NCI-H774 (cell line): ENCODE results near the gene LYAR.
A peak's percentile ranks its signal among the peaks of the same experiment; 100 is the strongest.
"Not testable (repeated sequence)": the region's sequence is repeated elsewhere in the genome, so short reads cannot be mapped to it uniquely, and the experiment has no call there.

Experiments
- DNase-seq: peaks from one replicate; lab custom pipeline; 2025; lab: John Stamatoyannopoulos, UW

The LYAR gene

DNA sequence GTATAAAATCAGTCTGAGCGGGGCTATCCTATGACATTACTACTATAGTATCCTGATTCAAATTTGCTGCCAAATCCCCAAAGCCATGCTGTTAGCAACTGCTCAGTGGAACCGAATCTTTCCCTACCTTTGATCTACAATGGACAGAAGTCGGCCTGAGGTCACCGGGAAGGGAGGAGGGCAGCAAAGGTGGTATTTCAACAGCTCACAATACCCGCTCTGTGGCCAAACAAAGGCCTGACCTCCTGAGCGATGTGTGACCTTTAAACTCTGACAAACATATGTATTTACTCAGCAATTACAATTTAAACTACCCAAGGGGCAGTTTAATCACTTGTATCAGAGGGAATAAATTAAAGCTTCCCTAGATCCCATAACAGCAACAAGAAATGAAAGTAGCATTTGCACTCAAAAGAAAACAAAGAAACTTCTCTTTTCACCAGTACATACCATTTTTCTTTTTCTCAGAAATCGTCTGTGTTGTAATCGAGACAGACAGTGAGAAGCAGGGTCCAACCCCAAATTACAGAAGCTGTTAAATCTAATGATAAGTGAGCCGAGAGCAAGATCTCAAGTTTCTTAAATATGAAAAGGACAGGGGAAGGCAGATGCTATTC lies 30.4 kb downstream of the LYAR start:
- DNase-seq: no peak

DNA sequence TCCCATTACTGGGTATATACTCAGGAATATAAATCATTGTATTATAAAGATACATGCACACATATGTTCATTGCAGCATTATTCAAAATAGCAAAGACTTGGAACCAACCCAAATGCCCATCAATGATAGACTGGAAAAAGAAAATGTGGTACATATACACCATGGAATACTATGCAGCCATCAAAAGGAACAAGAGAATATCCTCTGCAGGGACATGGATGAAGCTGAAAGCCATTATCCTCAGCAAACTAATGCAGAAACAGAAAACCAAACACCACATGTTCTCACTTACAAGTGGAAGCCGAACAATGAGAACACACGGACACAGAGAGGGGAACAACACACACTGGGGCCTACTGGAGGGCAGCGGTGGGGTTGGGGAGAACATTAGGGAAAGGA lies 32.2 kb downstream of the LYAR start:
- not testable (repeated sequence) for DNase-seq

DNA sequence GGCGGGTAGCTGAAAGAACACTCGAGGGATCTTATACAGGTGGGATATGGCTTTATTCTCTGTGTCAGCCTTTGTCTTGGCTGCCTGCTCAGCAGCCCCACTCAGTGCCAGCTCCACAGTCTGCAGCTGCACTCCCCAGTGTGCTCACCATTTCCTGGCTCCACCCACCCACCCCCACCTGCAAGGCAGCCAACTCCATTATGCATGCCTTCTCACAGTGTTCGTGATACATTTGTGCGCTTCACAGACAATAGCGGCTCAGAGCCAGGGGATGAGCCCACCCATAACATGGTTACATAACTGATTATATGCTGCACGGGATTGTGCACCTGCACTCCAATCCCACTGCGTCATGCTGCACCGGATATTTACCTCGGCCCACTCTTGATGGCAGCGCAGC lies 33.2 kb downstream of the LYAR start:
- DNase-seq: no peak

DNA sequence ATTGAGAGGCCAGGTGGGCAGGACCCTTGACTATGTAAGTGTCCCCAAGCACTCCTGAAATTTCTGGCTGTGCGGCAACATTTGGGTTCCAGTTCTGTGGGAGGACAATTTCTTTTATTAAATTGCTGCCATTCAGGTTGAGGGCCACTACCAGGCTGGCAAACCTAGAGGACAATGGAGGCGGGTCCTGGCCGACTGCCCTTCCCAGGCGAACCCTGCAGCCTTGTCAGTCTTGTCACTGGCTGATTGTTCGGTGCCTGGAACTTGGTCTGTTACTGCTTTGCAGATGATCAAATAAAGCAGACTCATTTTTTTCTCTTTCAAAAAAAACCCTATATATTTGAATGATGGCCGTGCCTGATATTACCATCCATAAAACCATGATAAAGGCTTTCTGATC lies 35.3 kb downstream of the LYAR start:
- no peak for DNase-seq

DNA sequence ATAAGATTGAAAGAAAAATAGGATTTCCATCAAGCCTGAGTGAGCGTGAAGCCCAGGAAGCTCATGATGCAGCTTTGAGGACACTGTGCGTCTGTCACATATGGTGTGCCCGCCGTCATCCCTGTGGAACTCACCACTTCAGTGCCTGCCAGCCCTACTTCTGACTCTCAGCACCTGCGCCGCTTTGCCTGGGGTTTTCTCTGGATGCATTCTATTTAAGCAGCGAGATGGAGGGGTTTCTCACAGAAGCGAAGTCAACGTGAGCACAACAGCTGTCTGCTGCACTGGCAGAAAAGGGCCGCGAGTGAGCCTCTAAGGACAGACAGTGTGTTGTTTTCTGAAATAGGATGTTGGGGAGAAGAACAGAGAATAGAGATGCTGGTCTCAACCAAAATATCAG lies 35.8 kb downstream of the LYAR start:
- no peak for DNase-seq

DNA sequence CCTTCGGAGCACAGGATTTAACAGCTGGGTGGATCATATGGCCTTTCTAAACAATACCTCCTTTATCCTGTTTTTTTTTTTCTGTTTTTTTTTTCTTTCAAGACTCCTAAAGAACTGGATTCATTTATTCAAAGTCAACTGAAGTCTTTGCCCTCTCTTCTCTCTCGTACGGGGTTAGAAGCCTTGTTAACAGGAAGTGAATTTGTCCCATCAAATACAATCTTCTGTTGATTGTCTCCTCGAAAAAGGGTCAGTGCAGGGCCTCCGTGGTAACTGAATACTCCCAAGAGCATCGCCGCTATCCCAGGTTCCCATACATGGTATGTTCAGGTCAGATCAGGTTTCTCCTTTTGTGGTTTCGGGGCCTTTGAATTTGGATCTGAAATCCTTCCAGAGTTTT lies 40.1 kb downstream of the LYAR start:
- DNase-seq: no peak

DNA sequence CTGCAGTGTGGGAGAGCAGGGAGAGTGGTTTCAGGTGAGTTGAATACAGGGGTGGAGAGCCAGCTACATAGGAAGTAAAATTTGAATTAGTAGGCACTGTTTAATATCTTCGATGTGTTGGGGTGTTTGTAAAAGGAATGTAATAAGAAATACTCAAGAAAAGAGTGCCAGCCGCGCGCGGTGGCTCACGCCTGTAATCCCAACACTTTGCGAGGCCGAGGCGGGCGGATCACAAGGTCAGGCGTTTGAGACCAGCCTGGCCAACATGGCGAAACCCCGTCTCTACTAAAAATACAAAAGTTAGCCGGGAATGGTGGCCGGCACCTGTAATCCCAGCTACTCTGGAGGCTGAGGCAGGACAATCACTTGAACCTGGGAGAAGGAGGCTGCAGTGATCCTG lies 40.6 kb downstream of the LYAR start:
- not testable (repeated sequence) for DNase-seq

DNA sequence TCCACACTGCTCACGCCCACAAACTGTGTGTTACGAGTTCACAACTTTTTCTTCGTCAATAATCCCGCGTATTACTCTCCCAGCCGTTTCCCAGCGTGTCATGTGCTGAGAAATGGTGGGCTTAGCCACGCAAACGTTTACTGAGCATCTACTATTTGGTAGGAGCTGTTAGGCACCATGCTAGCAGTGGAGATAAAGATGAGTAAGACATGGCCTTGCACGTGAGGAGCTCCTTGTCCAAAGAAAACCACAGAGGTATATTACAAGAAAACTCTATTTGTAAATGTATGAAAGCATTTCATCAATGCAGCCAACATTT lies 41.1 kb downstream of the LYAR start:
- no peak for DNase-seq

DNA sequence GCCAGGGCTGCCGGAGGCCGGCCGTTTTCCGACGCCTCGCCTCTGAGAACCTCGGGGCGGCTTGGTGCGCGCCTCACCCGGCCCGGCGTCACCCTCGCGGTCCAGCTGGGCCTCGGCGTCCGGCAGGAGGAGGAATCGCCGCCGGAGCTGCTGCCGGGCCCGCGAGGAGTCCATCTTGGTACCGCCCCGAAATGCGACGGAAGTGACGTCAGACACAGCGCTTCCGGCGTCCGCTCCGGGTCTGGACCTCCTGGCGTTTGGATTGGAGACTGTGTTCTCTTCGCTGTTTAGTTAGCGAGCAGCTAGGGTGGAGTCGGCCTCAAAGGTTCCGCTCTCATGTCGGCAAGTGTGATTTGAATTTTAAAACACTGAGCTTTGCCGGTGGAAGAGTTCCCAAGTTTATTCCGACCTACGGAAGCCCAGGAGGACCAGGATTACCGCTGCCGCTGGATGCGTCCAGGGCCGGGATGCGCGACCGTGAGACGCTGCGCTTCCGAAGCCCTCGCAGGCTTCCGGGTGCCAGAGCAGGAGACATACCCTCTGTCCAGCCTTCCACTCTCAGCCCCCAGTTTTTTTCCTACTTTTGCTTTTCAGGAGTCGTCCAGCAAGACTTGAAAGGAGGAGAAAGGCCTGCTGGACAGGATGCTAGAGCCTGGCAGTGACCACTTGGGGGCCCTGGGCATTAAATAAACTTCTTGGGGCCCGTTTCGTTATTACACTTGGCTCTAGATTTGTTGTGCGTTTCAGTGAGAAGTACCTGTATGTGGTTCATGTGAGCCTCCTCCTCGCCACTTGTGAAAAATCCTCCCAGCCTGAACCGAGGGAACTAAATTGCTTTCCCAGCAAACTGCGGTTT lies 41.7 kb downstream of the LYAR start, which contains the start of gene TMEM128:
TMEM128 (minus strand) TSS at position 195 of the 856 bp plus-strand sequence; CDS start at position 174, 21 bp downstream.
- peak; percentile 89 for DNase-seq

DNA sequence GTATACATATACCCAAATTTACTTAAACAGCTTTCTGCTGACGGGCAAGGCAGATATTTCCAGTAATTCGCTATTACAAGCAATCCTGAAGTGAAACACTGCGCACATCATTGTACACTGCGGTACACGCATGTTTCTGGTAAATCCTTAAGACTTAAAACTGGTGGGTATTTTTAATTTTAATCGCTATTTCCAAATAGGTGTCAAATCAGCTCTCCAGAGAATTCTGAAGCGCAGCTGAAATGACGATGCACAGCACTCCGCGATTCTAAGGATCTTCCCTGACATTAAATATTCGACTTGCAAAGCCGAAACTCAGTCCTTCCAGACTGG lies 42.3 kb downstream of the LYAR start:
- no peak for DNase-seq

DNA sequence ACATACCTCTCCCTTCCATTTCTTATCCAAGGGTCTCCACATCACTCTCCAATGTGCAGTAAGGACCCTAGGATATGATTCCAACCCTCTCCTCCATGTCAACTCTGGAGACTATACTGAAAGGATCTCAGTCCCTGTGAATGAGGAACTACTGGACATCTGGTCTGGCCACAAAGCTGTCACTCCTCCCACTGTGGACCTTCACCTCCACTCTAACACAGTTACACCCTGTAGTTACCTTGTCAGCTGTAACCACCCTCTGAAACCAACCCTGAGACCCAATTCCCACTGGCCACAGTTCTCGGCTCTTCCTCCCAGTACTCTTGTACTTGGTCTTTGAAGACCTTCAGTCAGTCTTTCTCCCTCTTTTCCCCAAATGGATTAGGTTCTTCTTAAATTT lies 44.8 kb downstream of the LYAR start:
- DNase-seq: no peak

DNA sequence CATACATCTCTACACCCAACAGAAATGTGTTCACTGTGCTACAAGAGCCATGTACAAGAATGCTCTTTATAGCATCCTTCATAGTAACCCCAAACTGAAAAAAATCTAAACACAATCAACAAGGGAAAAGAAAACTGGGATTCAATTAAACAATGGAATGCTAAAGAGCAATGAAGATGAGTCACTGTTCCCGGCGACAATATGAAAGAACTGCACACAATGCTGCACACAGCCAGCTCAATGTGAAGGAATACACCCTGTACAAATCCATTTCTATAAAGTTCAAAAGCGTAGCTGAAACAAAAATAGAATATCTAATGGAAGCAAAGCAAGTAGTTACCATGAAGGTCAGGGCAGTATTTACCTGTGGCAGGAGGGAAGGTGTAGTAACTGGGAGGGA lies 50.4 kb downstream of the LYAR start:
- not testable (repeated sequence) for DNase-seq

DNA sequence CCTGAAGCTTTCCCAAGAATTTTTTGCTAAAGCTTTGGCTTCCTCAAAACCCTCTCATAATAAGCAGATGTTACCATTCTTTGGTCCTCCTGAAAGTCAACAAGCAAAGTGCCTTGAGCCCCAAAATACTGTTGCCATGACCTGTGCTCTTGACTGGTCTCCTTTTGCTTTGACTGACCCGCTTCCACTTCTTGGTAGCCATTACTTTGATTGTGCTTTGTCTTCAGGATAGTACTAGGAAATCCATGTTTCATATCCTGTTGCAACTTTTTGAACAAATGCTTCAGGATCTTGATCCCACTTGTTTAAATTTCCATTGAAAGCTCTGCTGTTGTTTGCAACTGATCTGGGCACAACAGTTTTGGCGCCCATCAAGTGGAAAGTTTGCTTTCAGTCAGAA lies 56.3 kb downstream of the LYAR start:
- no peak for DNase-seq

DNA sequence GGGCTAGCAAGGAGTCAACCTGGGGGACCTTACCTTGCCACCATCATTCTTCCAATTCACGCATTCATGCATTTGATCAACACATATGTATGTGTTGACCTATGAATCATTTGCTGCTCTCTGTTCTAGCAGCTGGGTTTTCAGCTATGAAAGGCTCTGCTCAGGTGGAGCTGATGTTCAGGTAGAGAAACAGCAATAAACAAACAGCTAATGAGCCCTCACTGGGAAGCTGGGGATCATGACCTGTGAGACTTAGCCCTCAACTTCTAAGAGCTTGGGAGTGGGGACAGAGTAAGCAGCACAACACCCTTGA lies 61.6 kb downstream of the LYAR start:
- no peak for DNase-seq

DNA sequence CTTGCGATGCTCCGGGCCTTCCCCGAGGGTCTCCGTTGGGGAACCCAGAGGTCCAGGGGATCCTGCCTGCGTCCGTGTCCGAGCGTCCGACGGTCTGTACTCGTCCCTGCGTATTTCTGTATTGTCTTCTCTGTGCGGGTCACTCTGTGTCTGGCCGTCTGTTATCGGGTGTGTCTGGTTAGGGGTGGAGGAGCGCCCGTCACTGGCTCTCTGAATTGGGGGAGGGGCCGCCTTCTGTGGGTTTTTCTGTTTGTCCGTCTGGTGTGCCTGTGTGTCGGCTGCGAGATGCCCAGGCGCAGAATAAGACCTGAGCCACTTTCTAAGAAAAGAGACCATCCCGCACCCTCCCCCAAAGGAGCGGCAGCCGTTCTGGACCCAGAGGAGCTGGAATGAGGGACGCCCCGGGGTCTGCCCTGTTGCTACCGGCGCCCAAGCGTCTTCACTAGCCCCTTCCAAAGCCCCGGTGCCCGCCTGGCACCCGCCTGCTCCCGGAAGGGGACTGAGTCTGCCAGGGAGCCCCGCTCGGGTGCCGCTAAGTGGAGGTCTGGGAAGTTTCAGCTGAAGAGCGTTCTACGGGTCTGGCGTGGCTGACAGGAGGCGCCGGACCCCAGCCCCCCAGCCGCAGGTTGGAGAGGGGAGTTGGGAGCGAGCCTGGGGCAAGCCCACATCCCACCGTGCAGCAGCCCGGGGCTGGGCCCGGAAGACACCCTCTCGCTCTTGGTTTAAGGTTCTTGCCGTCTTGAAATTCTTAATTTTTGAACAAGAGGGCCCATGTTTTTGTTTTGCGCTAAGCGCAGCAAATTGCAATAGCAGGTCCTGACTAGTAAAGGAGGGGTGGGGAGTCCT lies 62.2 kb downstream of the LYAR start:
- DNase-seq: no peak

DNA sequence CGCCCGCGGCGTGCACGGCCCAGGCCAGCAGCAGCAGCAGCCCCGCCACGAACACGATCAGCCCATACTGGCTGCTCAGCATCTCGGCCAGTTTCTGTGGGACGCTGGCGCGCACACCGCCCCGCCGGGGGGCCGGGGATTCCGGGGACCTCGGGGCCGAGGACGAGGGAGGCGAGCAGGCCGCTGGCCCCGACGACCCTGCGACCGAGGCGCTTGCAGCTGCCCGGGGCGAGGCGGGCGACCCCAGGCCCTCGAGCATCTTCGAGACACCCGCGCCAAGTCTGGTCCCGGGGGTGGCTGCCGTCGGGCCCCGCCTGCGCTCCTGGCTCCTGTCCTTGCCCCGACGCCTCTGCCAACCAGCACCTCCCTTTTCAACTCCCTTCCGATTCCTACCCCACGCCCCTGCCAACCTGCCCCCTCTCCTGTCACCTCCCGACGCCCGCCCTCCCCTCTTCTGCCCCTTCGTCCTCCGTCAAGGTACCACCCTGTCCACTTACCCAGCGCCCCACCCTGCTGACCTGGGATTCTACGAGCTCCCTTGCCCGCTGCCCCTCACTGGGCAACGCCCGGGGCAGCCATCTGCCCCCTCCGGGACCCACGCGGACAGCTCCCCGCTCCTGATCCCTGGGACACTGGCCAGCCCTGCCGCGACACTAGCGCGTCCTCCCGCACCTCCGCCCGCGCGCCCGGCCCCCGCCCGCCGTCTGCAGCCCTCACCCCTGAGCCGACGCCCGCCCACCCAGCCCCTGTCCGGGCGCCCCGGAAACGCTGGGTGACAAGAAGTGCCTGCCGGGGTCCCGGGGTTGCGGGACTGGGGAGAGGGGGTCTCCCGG lies 63.1 kb downstream of the LYAR start, which contains the start of gene OTOP1:
OTOP1 (minus strand) TSS at position 324 of the 833 bp plus-strand sequence; CDS start at position 259, 65 bp downstream.
- DNase-seq: no peak

DNA sequence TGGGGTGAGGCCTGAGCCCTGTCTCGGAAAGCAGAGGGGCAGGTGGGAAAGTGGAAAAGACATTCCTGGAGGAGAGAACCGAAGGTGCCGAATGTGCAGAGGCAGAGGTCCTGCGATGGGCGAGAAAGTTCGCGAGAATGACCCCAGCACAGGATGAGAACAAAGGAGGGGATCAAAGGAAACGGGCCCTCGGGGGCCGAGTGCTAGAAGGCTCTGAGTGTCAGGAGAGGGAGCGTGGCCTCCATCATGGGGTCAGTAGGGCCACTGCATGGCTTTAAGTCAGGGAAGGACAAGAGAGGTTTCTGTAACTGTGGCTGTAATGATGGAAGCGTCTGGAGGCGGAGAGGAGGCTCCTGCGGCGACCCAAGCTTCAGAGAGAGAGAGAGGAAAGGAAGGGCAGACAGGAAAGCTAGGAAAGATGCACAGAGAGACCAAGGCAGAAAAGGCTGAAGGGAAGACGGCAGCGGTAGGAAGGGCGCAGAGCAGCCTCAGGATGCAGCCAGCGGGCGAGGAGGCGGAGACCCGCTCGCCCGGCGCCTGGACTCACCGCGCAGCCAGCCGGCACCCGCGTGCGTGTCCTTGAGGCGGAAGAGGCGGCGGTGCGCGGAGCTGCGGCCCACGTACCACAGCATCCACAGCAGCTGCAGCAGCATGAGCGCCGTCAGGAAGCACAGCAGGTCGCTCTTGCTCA lies 63.9 kb downstream of the LYAR start:
- DNase-seq: no peak
